ENCODE results near the gene BTRC.

DNA sequence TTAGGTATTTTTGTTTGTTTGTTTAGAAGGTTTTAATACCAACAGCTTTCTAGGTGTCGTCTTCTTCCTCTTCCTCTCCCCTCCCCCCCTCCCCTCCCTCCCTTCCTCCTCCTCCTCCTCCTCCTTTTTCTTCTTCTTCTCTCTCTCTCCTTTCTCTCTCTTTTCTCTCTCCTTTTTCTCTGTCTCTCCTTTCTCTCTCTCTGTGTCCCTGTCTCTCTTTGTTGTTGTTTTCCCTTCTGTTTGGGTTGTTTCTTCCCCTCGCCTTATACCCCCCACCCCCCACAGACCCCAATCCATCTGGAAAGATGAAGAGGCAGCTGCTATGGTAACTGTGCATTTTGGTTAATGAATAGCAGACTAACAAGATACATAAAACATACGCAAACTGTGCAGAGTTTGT is 75.5 kb downstream of the BTRC start:
- TF ChIP-seq, protein P1, sequence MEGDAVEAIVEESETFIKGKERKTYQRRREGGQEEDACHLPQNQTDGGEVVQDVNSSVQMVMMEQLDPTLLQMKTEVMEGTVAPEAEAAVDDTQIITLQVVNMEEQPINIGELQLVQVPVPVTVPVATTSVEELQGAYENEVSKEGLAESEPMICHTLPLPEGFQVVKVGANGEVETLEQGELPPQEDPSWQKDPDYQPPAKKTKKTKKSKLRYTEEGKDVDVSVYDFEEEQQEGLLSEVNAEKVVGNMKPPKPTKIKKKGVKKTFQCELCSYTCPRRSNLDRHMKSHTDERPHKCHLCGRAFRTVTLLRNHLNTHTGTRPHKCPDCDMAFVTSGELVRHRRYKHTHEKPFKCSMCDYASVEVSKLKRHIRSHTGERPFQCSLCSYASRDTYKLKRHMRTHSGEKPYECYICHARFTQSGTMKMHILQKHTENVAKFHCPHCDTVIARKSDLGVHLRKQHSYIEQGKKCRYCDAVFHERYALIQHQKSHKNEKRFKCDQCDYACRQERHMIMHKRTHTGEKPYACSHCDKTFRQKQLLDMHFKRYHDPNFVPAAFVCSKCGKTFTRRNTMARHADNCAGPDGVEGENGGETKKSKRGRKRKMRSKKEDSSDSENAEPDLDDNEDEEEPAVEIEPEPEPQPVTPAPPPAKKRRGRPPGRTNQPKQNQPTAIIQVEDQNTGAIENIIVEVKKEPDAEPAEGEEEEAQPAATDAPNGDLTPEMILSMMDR (IDR thresholded peaks at IDR 0.05), result no peak
- no peak for TF ChIP-seq POLR2A (IDR thresholded peaks at IDR 0.05)
